Tibial nerve (tissue), 4 donors: ENCODE measurements around the gene MYD88. TPM values are rescaled to one million over a fixed set of nuclear protein-coding genes. Genes with fewer than 3 reads are reported as not detected.

ENCODE experiments used
- DNase-seq, 2 donors: peaks; one replicate each; pipeline ENCODE4 v3.0.0-alpha.2; 2019; ENCODE audit warnings: low spot score in 2 of 2
- H3K27ac ChIP-seq, 4 donors: fragments of 200-600 bp; sonication (generic) in 3 of 4; one replicate each; pipeline ENCODE4 v1.5.1; 2017 to 2019; ENCODE audit warnings: mild to moderate bottlenecking in 1 of 4
- H3K27me3 ChIP-seq, 2 donors: fragments of 200-600 bp; sonication (generic) in 1 of 2; one replicate each; pipeline versions ENCODE4 v1.5.1 to v1.6.0; 2017 to 2019
- H3K36me3 ChIP-seq, 3 donors: fragments of 200-600 bp; sonication (generic); one replicate each; pipeline ENCODE4 v1.5.1; 2018 to 2019
- H3K4me1 ChIP-seq, 4 donors: fragments of 200-600 bp; sonication (generic) in 3 of 4; one replicate each; pipeline ENCODE4 v1.5.1; 2017 to 2019
- H3K4me3 ChIP-seq, 4 donors: fragments of 200-600 bp; sonication (generic) in 3 of 4; one replicate each; pipeline ENCODE4 v1.5.1; 2017 to 2019; ENCODE audit warnings: mild to moderate bottlenecking in 1 of 4, moderate library complexity in 1 of 4
- H3K9me3 ChIP-seq, 4 donors: fragments of 200-600 bp; sonication (generic) in 3 of 4; one replicate each; pipeline ENCODE4 v1.5.1; 2017 to 2019
- CTCF ChIP-seq, 5 experiments: fragments of 200-600 bp in 3 of 5; fragments of 450-650 bp in 2 of 5; sonication (generic) in 3 of 5; IDR thresholded peaks; one replicate each; pipeline ENCODE4 v1.5.1; 2016 to 2019; ENCODE audit warnings: antibody characterized with exemption in 5 of 5, mild to moderate bottlenecking in 3 of 5, moderate library complexity in 2 of 5
- EP300 ChIP-seq, 2 donors: sonication (generic); formaldehyde crosslinking; IDR thresholded peaks; one replicate each; pipeline ENCODE4 v1.6.1; 2017; ENCODE audit warnings: antibody characterized with exemption in 2 of 2, mild to moderate bottlenecking in 1 of 2
- POLR2A ChIP-seq, 2 donors: fragments of 450-650 bp; IDR thresholded peaks; one replicate each; pipeline ENCODE4 v1.6.1; 2017; ENCODE audit warnings: antibody characterized with exemption in 2 of 2, mild to moderate bottlenecking in 2 of 2, moderate library complexity in 2 of 2
- WGBS, 2 donors: methylation state at CpG; one replicate each; pipeline ENCODE4 v1.1.5; 2018; 5-methylcytosine and 5-hydroxymethylcytosine counted together
- small RNA-seq: library from RNA; depleted of rRNA; stranded (forward); fragments of <200 nt; gene quantifications from one replicate; pipeline ENCODE3, GENCODE V24; 2016
- total RNA-seq, 4 donors: library from RNA; depleted of rRNA; stranded (reverse); fragments of >200 nt; gene quantifications; one replicate each; pipeline ENCODE4 v1.1.0, GENCODE V29; 2016

MYD88 gene
- total RNA-seq, 4 donors from 2014 or later = 29.9 to 36.3 (median 34.3) TPM

GRCh38 chr3:38173834-38174418 lies 35.5 kb downstream of the MYD88 start:
- Histone ChIP-seq H3K4me3 (no peak overlapping the region), H3K4me1 (peaks cover 0 to 23% (median 0%) of the 10 kb centered on the region in 4 donors), H3K36me3 (no peaks in the 10 kb centered on the region), H3K27ac (no peak overlapping the region), H3K27me3 (no peaks in the 10 kb centered on the region), H3K9me3 (no peaks in the 10 kb centered on the region)
- WGBS, 2 donors = 88 to 92% methylated on average over 5 of the region's 5 CpGs
- DNase-seq = no peak
- TF ChIP-seq CTCF (IDR thresholded peaks at IDR 0.05) = no peak

GRCh38 chr3:38177181-38177580 lies 38.7 kb downstream of the MYD88 start:
- no peaks in the 10 kb centered on the region for H3K27me3 ChIP-seq
- no peaks in the 10 kb centered on the region for H3K9me3 ChIP-seq
- no peak overlapping the region for H3K27ac ChIP-seq
- WGBS, 2 donors = 22 to 33% methylated on average over 2 of the region's 2 CpGs
- no peak for TF ChIP-seq CTCF (IDR thresholded peaks at IDR 0.05)
- no peak for TF ChIP-seq EP300 (IDR thresholded peaks at IDR 0.05)
- TF ChIP-seq POLR2A (IDR thresholded peaks at IDR 0.05) = no peak
- no peak overlapping the region for H3K4me3 ChIP-seq
- H3K36me3 ChIP-seq = peaks cover 0 to 8% (median 0%) of the 10 kb centered on the region in 3 donors
- H3K4me1 ChIP-seq = peaks cover 0 to 18% (median 0%) of the 10 kb centered on the region in 4 donors
- DNase-seq = no peak

- H3K36me3 ChIP-seq = peaks cover 0 to 37% (median 0%) of the 10 kb centered on the region in 3 donors
- H3K4me1 ChIP-seq = peaks cover 0 to 13% (median 0%) of the 10 kb centered on the region in 4 donors
- no peak overlapping the region for H3K4me3 ChIP-seq
- 95 to 97% methylated on average over 1 of the region's 1 CpG for WGBS, 2 donors
- TF ChIP-seq POLR2A (IDR thresholded peaks at IDR 0.05) (no peak), EP300 (IDR thresholded peaks at IDR 0.05) (no peak), CTCF (IDR thresholded peaks at IDR 0.05) (no peak)
- DNase-seq = no peak
- H3K27ac ChIP-seq = no peak overlapping the region
- H3K27me3 ChIP-seq = no peaks in the 10 kb centered on the region
- H3K9me3 ChIP-seq = no peaks in the 10 kb centered on the region
Measured at GRCh38 chr3:38186781-38187180, 48.3 kb downstream of the MYD88 start.

DNA sequence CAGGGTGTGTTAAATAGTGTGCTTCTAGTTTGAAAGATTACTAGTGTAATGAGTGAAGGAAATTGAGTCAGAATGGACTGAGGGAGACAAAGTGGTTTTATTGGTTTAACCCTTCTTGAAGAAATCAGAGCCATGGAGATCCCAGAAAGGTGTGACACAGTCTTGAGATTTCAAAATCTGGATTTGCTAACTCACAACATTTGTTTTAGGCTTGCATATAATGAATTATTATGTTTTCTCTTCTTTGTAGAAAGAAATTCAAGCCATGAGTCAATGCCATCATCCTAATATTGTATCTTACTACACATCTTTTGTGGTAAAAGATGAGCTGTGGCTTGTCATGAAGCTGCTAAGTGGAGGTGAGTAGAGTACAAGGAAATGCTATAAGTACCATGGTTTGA lies 52.0 kb downstream of the MYD88 start:
- TF ChIP-seq POLR2A (IDR thresholded peaks at IDR 0.05) = no peak
- TF ChIP-seq EP300 (IDR thresholded peaks at IDR 0.05) = no peak
- TF ChIP-seq CTCF (IDR thresholded peaks at IDR 0.05) = no peak
- H3K9me3 ChIP-seq = no peaks in the 10 kb centered on the region
- no peak overlapping the region for H3K27ac ChIP-seq
- no peak for DNase-seq
- H3K4me3 ChIP-seq = no peak overlapping the region
- peaks cover 0 to 4% (median 0%) of the 10 kb centered on the region in 4 donors for H3K4me1 ChIP-seq
- H3K27me3 ChIP-seq = no peaks in the 10 kb centered on the region
- H3K36me3 ChIP-seq = peaks cover 0 to 45% (median 0%) of the 10 kb centered on the region in 3 donors

Small RNA genes within 50 kb of the gene (small RNA-seq; reads per million reads assigned to genes)
- gene RF00019 = not detected

Other genes starting within 250 kb of the MYD88 start
- gene VILL, start 147.9 kb upstream of the MYD88 start, total RNA-seq = 10 to 100 TPM; 13.6 to 16.5 (median 15.3) TPM
- gene PLCD1, start 109.0 kb upstream of the MYD88 start, total RNA-seq = 10 to 100 TPM; 43.8 to 48.6 (median 48.0) TPM
- 10 to 100 TPM in 1 of 4 donors, 1 to 10 TPM in 3; 3.7 to 96.0 (median 7.1) TPM for gene DLEC1, start 99.5 kb upstream of the MYD88 start, total RNA-seq
- gene ACAA1, start 1.5 kb upstream of the MYD88 start, total RNA-seq = 10 to 100 TPM; 63.9 to 83.3 (median 80.5) TPM
- gene OXSR1, start 26.9 kb downstream of the MYD88 start, total RNA-seq = 10 to 100 TPM; 23.9 to 35.8 (median 29.9) TPM
- under 1 TPM in 1 of 4 donors, not detected in 3; 0.78 TPM for gene SLC22A13, start 127.2 kb downstream of the MYD88 start, total RNA-seq
- gene SLC22A14, start 143.6 kb downstream of the MYD88 start, total RNA-seq = 1 to 10 TPM in 1 of 4 donors, not detected in 3; 1.2 TPM
- 1 to 10 TPM; 3.1 to 6.6 (median 4.1) TPM for gene XYLB, start 208.1 kb downstream of the MYD88 start, total RNA-seq